Liver (tissue), 9 donors: ENCODE data around the gene MGRN1. TPM values are rescaled to one million over a fixed set of nuclear protein-coding genes. Genes with fewer than 3 reads are reported as not detected.

Experiments used
- DNase-seq: peaks from one replicate; pipeline ENCODE4 v3.0.0-alpha.2; 2017; ENCODE audit warnings: low spot score
- H3K27ac ChIP-seq, 2 donors: one replicate each; pipeline ENCODE4 v1.7.0; 2013; ENCODE audit warnings: inconsistent platforms in 2 of 2, low read length in 2 of 2, control low read depth in 1 of 2, low read depth in 1 of 2, mild to moderate bottlenecking in 1 of 2
- H3K27me3 ChIP-seq, 4 donors: one replicate each; pipeline versions ENCODE4 v1.6.1 to v1.7.0; 2013; ENCODE audit warnings: low read length in 3 of 4, inconsistent platforms in 1 of 4, mild to moderate bottlenecking in 1 of 4, moderate library complexity in 1 of 4; ENCODE audit not compliant: control insufficient read depth in 4 of 4, insufficient read depth in 4 of 4
- H3K36me3 ChIP-seq, 4 donors: one replicate each; pipeline versions ENCODE4 v1.6.1 to v1.7.0; 2013; ENCODE audit warnings: low read length in 3 of 4, mild to moderate bottlenecking in 3 of 4, low read depth in 1 of 4, moderate library complexity in 1 of 4; ENCODE audit not compliant: control insufficient read depth in 4 of 4, insufficient read depth in 3 of 4
- H3K4me1 ChIP-seq, 4 donors: one replicate each; pipeline versions ENCODE4 v1.6.1 to v1.7.0; 2013; ENCODE audit warnings: low read length in 3 of 4, mild to moderate bottlenecking in 3 of 4, moderate library complexity in 1 of 4; ENCODE audit not compliant: control insufficient read depth in 4 of 4, insufficient read depth in 4 of 4
- H3K4me3 ChIP-seq, 3 donors: one replicate each; pipeline versions ENCODE4 v1.6.1 to v1.7.0; 2013; ENCODE audit warnings: low read length in 3 of 3, control low read depth in 1 of 3, low read depth in 1 of 3, mild to moderate bottlenecking in 1 of 3
- H3K9ac ChIP-seq, 2 donors: one replicate each; pipeline ENCODE4 v1.7.0; 2013; ENCODE audit warnings: low read length in 2 of 2, mild to moderate bottlenecking in 2 of 2, moderate library complexity in 2 of 2, control low read depth in 1 of 2, low read depth in 1 of 2
- H3K9me3 ChIP-seq, 4 donors: one replicate each; pipeline versions ENCODE4 v1.6.1 to v1.7.0; 2013; ENCODE audit warnings: low read length in 3 of 4; ENCODE audit not compliant: control insufficient read depth in 4 of 4
- EGR1 ChIP-seq, 2 donors: IDR thresholded peaks; 2 replicates each; pipeline ENCODE4 v1.6.1; 2016 to 2018; ENCODE audit warnings: antibody characterized with exemption in 2 of 2, low read depth in 2 of 2
- FOXA1 ChIP-seq: IDR thresholded peaks from 2 replicates; pipeline ENCODE4 v1.6.1; 2016; ENCODE audit warnings: antibody characterized with exemption
- FOXA2 ChIP-seq: IDR thresholded peaks from 2 replicates; pipeline ENCODE4 v1.6.1; 2016; ENCODE audit warnings: antibody characterized with exemption
- GABPA ChIP-seq, 2 donors: IDR thresholded peaks in 1 of 2; conservative IDR thresholded peaks in 1 of 2; 2 replicates each; pipeline ENCODE4 v1.6.1; 2016; ENCODE audit warnings: antibody characterized with exemption in 2 of 2, mild to moderate bottlenecking in 1 of 2, moderate library complexity in 1 of 2
- HNF4A ChIP-seq, 2 donors: conservative IDR thresholded peaks; 2 replicates each; pipeline ENCODE4 v1.6.1; 2016; ENCODE audit warnings: antibody characterized with exemption in 2 of 2, mild to moderate bottlenecking in 2 of 2
- HNF4G ChIP-seq: IDR thresholded peaks from 2 replicates; pipeline ENCODE4 v1.6.1; 2016; ENCODE audit warnings: antibody characterized with exemption
- NR2F2 ChIP-seq: IDR thresholded peaks from 2 replicates; pipeline ENCODE4 v1.6.1; 2016; ENCODE audit warnings: antibody characterized with exemption
- RAD21 ChIP-seq, 2 donors: IDR thresholded peaks; 2 replicates each; pipeline ENCODE4 v1.6.1; 2016; ENCODE audit warnings: antibody characterized with exemption in 2 of 2, mild to moderate bottlenecking in 2 of 2
- RXRA ChIP-seq, 2 donors: IDR thresholded peaks; 2 replicates each; pipeline ENCODE4 v1.6.1; 2017 to 2018; ENCODE audit warnings: antibody characterized with exemption in 2 of 2, mild to moderate bottlenecking in 1 of 2
- SP1 ChIP-seq: IDR thresholded peaks from 2 replicates; pipeline ENCODE4 v1.6.1; 2018; ENCODE audit warnings: antibody characterized with exemption, mild to moderate bottlenecking
- TAF1 ChIP-seq: conservative IDR thresholded peaks from 2 replicates; pipeline ENCODE4 v1.6.1; 2016; ENCODE audit warnings: antibody characterized with exemption, mild to moderate bottlenecking
- YY1 ChIP-seq: IDR thresholded peaks from 2 replicates; pipeline ENCODE4 v1.6.1; 2016; ENCODE audit warnings: antibody characterized with exemption, mild to moderate bottlenecking
- WGBS: extraction: QIAGEN DNeasy Blood & Tissue Kit; methylation state at CpG from one replicate; pipeline ENCODE4 v1.1.7; 2013; 5-methylcytosine and 5-hydroxymethylcytosine counted together
- polyA plus RNA-seq, 2 donors: library from polyadenylated mRNA; stranded (reverse) in 1 of 2; unstranded in 1 of 2; fragments of 200-250 nt in 1 of 2; fragments of >200 nt in 1 of 2; fragmentation: Nextera tagmentation in 1 of 2; extraction: Ambion mirVana in 1 of 2; gene quantifications; one replicate each; pipeline versions ENCODE4 v1.2.1 to v1.2.3, GENCODE V29; 2013 to 2015
- total RNA-seq, 2 donors: library from RNA; depleted of rRNA; stranded (reverse); fragments of >200 nt; gene quantifications; one replicate each; pipeline ENCODE4 v1.2.3, GENCODE V29; 2014
- TF ChIP-seq, protein P1 (sequence below): IDR thresholded peaks from 2 replicates; pipeline ENCODE4 v1.6.1; 2016; ENCODE audit warnings: antibody characterized with exemption, mild to moderate bottlenecking
- TF ChIP-seq, protein P2 (sequence below): IDR thresholded peaks from 2 replicates; pipeline ENCODE4 v1.6.1; 2016; ENCODE audit warnings: antibody characterized with exemption
- TF ChIP-seq, protein P3 (sequence below): IDR thresholded peaks from 2 replicates; pipeline ENCODE4 v1.6.1; 2016; ENCODE audit warnings: antibody characterized with exemption
- TF ChIP-seq, protein P4 (sequence below): fragments of 150-350 bp; IDR thresholded peaks from 2 replicates; pipeline ENCODE4 v1.5.1; 2017; ENCODE audit warnings: improper control_type of control experiment, low read depth, low read length; ENCODE audit not compliant: missing input control
- TF ChIP-seq, protein P5 (sequence below): IDR thresholded peaks from 2 replicates; pipeline ENCODE4 v1.6.1; 2016; ENCODE audit warnings: antibody characterized with exemption
- donor health status: healthy.
- donor health status: healthy.
- donor health status: healthy.
- donor health status: healthy.
- donor health status: healthy.

Gene MGRN1
- total and polyA plus RNA-seq, 4 donors: 15.9 to 35.7 (median 25.9) TPM

DNA sequence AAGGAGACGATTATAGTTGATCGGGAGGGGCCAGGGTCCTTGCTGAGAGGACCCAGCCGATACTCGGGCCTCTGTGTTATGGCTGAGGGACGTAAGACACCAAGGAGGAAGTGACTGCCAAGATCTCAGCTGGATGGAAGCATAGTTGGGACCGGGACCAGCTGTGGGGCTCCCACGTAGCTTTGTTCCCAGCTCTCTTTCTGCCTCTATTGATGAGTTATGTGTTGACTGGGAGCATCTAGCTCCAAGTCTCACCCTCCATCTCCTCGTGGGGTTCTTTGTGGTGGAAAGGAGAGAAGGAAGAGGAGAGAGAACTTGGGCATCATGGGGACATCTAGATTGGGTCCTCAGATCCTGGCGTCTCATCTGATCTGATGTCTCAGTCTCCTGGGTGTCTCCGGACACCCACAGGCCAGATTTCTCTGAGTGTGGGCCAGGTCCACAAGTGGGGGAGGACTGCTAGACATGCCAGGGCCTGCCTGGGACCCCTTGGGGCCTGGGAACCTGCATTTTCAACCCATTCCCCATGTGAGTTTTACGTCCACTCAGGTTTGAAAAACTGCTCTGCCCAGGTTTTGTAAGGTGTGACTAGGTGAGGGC lies 1.0 kb downstream of the MGRN1 start (continued):
- TF ChIP-seq, protein P1, sequence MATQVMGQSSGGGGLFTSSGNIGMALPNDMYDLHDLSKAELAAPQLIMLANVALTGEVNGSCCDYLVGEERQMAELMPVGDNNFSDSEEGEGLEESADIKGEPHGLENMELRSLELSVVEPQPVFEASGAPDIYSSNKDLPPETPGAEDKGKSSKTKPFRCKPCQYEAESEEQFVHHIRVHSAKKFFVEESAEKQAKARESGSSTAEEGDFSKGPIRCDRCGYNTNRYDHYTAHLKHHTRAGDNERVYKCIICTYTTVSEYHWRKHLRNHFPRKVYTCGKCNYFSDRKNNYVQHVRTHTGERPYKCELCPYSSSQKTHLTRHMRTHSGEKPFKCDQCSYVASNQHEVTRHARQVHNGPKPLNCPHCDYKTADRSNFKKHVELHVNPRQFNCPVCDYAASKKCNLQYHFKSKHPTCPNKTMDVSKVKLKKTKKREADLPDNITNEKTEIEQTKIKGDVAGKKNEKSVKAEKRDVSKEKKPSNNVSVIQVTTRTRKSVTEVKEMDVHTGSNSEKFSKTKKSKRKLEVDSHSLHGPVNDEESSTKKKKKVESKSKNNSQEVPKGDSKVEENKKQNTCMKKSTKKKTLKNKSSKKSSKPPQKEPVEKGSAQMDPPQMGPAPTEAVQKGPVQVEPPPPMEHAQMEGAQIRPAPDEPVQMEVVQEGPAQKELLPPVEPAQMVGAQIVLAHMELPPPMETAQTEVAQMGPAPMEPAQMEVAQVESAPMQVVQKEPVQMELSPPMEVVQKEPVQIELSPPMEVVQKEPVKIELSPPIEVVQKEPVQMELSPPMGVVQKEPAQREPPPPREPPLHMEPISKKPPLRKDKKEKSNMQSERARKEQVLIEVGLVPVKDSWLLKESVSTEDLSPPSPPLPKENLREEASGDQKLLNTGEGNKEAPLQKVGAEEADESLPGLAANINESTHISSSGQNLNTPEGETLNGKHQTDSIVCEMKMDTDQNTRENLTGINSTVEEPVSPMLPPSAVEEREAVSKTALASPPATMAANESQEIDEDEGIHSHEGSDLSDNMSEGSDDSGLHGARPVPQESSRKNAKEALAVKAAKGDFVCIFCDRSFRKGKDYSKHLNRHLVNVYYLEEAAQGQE: no peak

DNA sequence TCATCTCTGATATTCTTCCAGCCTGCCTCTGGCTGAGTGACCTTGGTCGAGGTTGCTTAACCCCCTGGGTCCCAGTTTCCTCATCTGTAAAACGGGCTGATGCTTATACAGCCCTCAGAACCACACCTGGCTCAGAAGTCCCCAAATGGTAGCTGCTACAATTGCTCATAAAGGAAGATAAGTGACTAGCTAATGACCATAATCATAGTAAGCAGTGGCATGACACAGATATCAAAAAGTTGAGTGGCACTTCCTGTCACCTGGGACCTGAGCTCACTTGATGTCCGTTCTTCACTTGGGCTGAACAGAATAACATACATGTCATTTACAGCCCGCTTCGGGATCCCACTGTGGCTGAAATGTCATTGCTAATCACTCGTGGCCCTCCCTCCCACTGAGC lies 1.8 kb downstream of the MGRN1 start:
- no peaks in the 10 kb centered on the region for H3K27me3 ChIP-seq
- TF ChIP-seq, protein P2, sequence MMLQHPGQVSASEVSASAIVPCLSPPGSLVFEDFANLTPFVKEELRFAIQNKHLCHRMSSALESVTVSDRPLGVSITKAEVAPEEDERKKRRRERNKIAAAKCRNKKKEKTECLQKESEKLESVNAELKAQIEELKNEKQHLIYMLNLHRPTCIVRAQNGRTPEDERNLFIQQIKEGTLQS: no peak
- TF ChIP-seq, protein P3, sequence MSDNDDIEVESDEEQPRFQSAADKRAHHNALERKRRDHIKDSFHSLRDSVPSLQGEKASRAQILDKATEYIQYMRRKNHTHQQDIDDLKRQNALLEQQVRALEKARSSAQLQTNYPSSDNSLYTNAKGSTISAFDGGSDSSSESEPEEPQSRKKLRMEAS: no peak
- no peaks in the 10 kb centered on the region for H3K9me3 ChIP-seq
- peaks cover 0 to 3% (median under 1%) of the 10 kb centered on the region in 4 donors for H3K36me3 ChIP-seq
- H3K9ac ChIP-seq: peak overlapping the region in 1 of 2 donors; percentile 79
- DNase-seq: no peak
- peaks cover 9 to 26% (median 20%) of the 10 kb centered on the region in 4 donors for H3K4me1 ChIP-seq
- peak overlapping the region in 1 of 3 donors; percentile 93 for H3K4me3 ChIP-seq
- WGBS: 75% methylated on average over 6 of the region's 6 CpGs
- peak overlapping the region; percentile 95 to 98 for H3K27ac ChIP-seq

DNA sequence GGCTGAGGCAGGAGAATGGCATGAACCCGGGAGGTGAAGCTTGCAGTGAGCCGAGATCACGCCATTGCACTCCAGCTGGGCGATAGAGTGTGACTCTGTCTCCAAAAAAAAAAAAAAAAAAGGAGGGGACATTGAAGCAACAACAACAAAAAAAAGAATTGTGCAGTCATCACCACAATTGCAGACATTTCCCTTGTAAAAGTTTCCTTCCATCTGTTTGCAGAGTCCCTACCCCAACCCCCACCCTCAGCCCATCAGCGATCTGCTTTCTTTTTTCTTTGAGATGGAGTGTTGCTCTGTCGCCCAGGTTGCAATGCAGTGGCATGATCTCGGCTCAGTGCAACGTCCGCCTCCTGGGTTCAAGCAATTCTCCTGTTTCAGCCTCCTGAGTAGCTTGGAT lies 3.7 kb downstream of the MGRN1 start:
- 90% methylated on average over 9 of the region's 9 CpGs for WGBS
- Histone ChIP-seq H3K27ac (no peak overlapping the region), H3K9me3 (no peaks in the 10 kb centered on the region), H3K4me3 (no peak overlapping the region), H3K4me1 (peaks cover 9 to 26% (median 18%) of the 10 kb centered on the region in 4 donors), H3K9ac (no peak overlapping the region), H3K27me3 (no peaks in the 10 kb centered on the region), H3K36me3 (peaks cover 0 to 3% (median under 1%) of the 10 kb centered on the region in 4 donors)
- TF ChIP-seq GABPA (IDR thresholded peaks at IDR 0.05 in 1 of 2, conservative IDR thresholded peaks at IDR 0.05 in 1 of 2) (no peak), NR2F2 (no peak), RAD21 (IDR thresholded peaks at IDR 0.05) (no peak), EGR1 (IDR thresholded peaks at IDR 0.05; ENCODE audit: low read depth in 2 of 2) (no peak), SP1 (no peak), FOXA1 (no peak), RXRA (IDR thresholded peaks at IDR 0.05) (no peak), TAF1 (no peak), HNF4A (conservative IDR thresholded peaks at IDR 0.05) (no peak), HNF4G (no peak), FOXA2 (no peak), YY1 (no peak)
- TF ChIP-seq, protein P4, sequence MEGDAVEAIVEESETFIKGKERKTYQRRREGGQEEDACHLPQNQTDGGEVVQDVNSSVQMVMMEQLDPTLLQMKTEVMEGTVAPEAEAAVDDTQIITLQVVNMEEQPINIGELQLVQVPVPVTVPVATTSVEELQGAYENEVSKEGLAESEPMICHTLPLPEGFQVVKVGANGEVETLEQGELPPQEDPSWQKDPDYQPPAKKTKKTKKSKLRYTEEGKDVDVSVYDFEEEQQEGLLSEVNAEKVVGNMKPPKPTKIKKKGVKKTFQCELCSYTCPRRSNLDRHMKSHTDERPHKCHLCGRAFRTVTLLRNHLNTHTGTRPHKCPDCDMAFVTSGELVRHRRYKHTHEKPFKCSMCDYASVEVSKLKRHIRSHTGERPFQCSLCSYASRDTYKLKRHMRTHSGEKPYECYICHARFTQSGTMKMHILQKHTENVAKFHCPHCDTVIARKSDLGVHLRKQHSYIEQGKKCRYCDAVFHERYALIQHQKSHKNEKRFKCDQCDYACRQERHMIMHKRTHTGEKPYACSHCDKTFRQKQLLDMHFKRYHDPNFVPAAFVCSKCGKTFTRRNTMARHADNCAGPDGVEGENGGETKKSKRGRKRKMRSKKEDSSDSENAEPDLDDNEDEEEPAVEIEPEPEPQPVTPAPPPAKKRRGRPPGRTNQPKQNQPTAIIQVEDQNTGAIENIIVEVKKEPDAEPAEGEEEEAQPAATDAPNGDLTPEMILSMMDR: no peak
- TF ChIP-seq, protein P5, sequence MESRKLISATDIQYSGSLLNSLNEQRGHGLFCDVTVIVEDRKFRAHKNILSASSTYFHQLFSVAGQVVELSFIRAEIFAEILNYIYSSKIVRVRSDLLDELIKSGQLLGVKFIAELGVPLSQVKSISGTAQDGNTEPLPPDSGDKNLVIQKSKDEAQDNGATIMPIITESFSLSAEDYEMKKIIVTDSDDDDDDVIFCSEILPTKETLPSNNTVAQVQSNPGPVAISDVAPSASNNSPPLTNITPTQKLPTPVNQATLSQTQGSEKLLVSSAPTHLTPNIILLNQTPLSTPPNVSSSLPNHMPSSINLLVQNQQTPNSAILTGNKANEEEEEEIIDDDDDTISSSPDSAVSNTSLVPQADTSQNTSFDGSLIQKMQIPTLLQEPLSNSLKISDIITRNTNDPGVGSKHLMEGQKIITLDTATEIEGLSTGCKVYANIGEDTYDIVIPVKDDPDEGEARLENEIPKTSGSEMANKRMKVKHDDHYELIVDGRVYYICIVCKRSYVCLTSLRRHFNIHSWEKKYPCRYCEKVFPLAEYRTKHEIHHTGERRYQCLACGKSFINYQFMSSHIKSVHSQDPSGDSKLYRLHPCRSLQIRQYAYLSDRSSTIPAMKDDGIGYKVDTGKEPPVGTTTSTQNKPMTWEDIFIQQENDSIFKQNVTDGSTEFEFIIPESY: no peak
- TF ChIP-seq, protein P1: no peak
- TF ChIP-seq, protein P2: no peak
- TF ChIP-seq, protein P3: no peak
- no peak for DNase-seq
